Osteocyte (in vitro differentiated cells): ENCODE measurements around the gene CHIT1. TPM values are rescaled to one million over a fixed set of nuclear protein-coding genes. Genes with fewer than 3 reads are reported as not detected.

Experiments
- DNase-seq: peaks from one replicate; pipeline ENCODE4 v3.0.0; 2021; ENCODE audit warnings: mixed read lengths; ENCODE audit not compliant: unreplicated experiment; ENCODE audit errors: extremely low spot score
- H3K27ac Mint-ChIP-seq: one replicate; pipeline ENCODE4 v1.8.0; 2021; ENCODE audit warnings: mild to moderate bottlenecking, mixed read lengths; ENCODE audit not compliant: unreplicated experiment
- H3K27me3 Mint-ChIP-seq: one replicate; pipeline ENCODE4 v1.8.0; 2021; ENCODE audit warnings: mixed read lengths; ENCODE audit not compliant: unreplicated experiment
- H3K36me3 Mint-ChIP-seq: one replicate; pipeline ENCODE4 v1.8.0; 2021; ENCODE audit warnings: mixed read lengths; ENCODE audit not compliant: unreplicated experiment
- H3K4me1 Mint-ChIP-seq: one replicate; pipeline ENCODE4 v1.8.0; 2021; ENCODE audit warnings: mixed read lengths; ENCODE audit not compliant: unreplicated experiment
- H3K4me3 Mint-ChIP-seq: one replicate; pipeline ENCODE4 v1.8.0; 2021; ENCODE audit warnings: mild to moderate bottlenecking, moderate library complexity, mixed read lengths; ENCODE audit not compliant: unreplicated experiment
- H3K9me3 Mint-ChIP-seq: one replicate; pipeline ENCODE4 v1.8.0; 2021; ENCODE audit warnings: mixed read lengths; ENCODE audit not compliant: unreplicated experiment
- total RNA-seq: library from RNA; stranded (reverse); gene quantifications from 2 replicates; pipeline ENCODE4 v1.2.1, GENCODE V29; 2021
- TF ChIP-seq, protein P1 (sequence below): fragments of 200-600 bp; sonication (generic); IDR thresholded peaks from 2 replicates; pipeline ENCODE4 v1.5.0; 2021; ENCODE audit warnings: antibody characterized with exemption, mild to moderate bottlenecking, moderate library complexity

CHIT1 gene
- total RNA-seq, 1 donor from 2014 or later, result not detected

DNA sequence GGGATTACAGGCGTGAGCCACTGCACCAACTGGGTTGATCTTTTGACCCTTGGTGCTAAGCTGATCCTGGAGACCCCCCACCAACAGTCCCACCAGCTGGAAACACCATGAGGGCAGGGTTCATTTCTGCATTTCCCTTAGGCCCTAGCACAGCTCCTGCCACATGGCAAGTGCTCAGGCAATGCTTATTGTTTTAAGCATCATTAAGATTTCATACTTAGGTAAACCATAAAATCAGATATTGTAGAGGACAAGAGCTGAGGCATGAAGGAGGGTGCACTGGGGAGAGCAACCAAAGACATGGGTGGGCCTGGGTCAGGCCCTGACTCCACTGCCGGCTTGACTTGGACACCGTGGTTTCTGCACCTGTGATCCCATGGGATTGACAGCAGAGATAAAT, 17.7 kb downstream of the CHIT1 start:
- Mint-ChIP-seq H3K4me1 (no peaks in the 10 kb centered on the region), H3K27ac (no peak overlapping the region), H3K36me3 (no peaks in the 10 kb centered on the region), H3K9me3 (no peaks in the 10 kb centered on the region), H3K4me3 (no peak overlapping the region), H3K27me3 (peaks cover 72% of the 10 kb centered on the region)
- TF ChIP-seq, protein P1, sequence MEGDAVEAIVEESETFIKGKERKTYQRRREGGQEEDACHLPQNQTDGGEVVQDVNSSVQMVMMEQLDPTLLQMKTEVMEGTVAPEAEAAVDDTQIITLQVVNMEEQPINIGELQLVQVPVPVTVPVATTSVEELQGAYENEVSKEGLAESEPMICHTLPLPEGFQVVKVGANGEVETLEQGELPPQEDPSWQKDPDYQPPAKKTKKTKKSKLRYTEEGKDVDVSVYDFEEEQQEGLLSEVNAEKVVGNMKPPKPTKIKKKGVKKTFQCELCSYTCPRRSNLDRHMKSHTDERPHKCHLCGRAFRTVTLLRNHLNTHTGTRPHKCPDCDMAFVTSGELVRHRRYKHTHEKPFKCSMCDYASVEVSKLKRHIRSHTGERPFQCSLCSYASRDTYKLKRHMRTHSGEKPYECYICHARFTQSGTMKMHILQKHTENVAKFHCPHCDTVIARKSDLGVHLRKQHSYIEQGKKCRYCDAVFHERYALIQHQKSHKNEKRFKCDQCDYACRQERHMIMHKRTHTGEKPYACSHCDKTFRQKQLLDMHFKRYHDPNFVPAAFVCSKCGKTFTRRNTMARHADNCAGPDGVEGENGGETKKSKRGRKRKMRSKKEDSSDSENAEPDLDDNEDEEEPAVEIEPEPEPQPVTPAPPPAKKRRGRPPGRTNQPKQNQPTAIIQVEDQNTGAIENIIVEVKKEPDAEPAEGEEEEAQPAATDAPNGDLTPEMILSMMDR, result no peak
- no peak for DNase-seq

DNA sequence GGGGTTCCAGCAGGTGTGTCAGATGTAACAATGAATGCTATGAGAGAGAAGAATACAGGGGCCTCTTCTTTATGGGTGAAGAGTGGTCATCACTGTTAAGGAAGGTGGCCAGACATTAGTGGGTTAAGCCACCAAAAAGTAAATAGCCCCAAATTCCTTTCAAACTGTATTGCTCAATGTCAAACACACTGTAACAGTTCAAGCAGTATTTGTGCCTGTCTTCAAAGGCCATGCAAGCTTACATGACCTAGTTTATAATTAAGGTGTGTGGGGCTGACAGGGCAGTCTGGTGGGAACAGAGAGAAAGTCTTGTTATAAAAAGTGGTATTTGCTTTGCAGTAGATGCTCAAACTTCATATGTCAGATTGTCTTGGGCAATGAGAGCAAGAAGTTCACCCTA, 18.5 kb downstream of the CHIT1 start:
- Mint-ChIP-seq H3K36me3 (no peaks in the 10 kb centered on the region), H3K27ac (no peak overlapping the region), H3K4me1 (no peaks in the 10 kb centered on the region), H3K27me3 (peaks cover 64% of the 10 kb centered on the region), H3K4me3 (no peak overlapping the region), H3K9me3 (no peaks in the 10 kb centered on the region)
- DNase-seq, result no peak
- TF ChIP-seq, protein P1, result no peak

DNA sequence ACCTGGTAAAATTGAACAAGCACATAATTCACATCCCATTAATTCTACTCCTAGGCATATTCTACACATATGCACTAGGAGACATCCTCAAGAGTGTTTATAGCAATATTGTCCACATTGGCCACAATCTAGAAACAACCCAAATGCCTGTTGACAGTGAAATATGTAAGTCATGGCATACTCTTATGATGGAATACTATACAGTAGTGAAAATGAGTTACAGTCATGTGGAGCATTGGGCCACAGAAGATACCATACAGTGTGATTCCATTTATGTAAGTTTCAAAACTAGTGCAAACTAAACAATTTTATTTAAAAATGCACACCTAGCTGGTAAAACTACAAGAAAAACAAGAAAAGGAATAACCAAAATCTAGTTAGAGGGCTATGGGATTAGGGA, 19.1 kb downstream of the CHIT1 start:
- no peaks in the 10 kb centered on the region for H3K4me1 Mint-ChIP-seq
- TF ChIP-seq, protein P1, result no peak
- H3K4me3 Mint-ChIP-seq, result no peak overlapping the region
- no peaks in the 10 kb centered on the region for H3K9me3 Mint-ChIP-seq
- DNase-seq, result no peak
- H3K27me3 Mint-ChIP-seq, result peaks cover 61% of the 10 kb centered on the region
- no peak overlapping the region for H3K27ac Mint-ChIP-seq
- no peaks in the 10 kb centered on the region for H3K36me3 Mint-ChIP-seq

DNA sequence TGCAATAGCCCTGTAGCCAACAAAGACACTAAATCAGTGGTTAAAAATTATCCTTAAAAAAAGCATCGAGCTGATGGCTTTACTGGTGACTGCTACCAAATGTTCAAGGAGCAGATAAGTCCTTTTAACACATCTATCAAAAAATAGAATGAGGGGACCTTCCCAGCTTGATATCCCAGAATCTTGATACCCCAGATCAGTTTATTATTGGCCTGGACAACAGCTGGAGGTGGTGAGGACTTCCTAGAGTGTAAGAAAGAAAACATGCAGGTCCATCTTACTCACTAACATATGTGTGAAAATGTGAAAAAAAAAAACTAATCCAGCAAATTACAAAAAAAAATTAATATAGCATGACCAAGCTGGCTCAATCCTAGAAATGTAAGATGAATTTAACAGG, 21.3 kb downstream of the CHIT1 start:
- Mint-ChIP-seq H3K9me3 (no peaks in the 10 kb centered on the region), H3K4me3 (no peak overlapping the region), H3K27ac (no peak overlapping the region), H3K27me3 (peaks cover 56% of the 10 kb centered on the region), H3K4me1 (no peaks in the 10 kb centered on the region), H3K36me3 (no peaks in the 10 kb centered on the region)
- TF ChIP-seq, protein P1, result no peak
- no peak for DNase-seq

DNA sequence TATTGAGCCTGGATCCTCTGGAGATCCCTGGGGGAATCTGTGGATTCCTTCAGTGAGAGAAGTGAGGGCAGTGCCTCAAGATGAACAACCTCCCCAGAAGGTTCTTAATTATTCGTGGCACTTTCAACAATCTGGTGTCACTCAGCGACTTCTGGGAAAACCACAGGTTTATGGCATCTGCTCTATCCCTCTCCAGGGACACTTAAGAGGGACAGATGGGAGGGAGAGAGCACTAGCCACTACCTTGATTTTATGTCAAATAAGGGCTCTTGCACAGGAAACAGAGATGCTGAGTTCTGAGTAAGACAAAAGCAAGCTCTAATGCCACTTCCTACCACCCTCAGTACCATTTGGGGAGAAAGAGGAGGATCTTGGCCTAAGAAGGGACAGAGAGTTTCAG, 21.7 kb downstream of the CHIT1 start:
- Mint-ChIP-seq H3K36me3 (no peaks in the 10 kb centered on the region), H3K27me3 (peaks cover 59% of the 10 kb centered on the region), H3K4me1 (no peaks in the 10 kb centered on the region), H3K9me3 (no peaks in the 10 kb centered on the region), H3K4me3 (no peak overlapping the region), H3K27ac (no peak overlapping the region)
- DNase-seq, result no peak
- TF ChIP-seq, protein P1, result no peak
